Measurements from ENCODE around the gene C1GALT1.

DNA sequence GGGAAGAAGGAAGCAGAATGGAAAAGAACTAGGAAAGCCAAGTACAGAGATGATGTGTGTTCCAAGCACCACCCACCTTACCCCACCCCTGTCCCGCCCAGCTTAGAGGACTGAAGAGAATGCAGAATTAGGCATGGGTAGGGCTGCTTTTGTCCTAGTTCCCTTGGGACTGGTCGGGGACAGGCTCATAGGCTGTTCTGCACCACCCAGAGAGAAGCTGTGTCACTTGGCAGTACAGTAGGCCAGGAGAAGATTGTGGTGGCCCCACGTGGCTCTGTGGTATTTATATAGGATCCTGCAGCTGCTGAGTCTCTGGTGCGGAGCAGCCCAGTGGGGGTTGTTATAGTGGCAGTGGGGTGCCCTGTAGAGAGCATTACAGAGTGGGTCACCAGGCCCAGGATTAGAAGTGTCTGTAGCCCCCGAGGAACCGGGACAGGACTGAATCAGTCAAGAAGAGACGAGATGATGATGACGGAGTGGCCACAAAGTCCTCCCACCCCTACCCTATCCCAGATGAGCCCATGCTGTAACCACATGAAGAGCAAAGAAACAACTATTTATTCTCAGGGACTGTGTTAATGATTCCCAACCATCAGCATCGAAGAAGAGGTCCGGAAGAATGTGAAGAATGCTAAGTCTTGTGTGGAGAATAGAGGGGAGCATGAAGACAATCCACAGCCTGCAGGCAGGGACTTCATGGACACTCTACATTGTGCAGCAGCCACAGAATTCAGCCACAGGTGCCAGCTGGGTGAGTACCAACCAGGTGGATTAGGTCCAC lies 88.9 kb downstream of the C1GALT1 start:
- TF ChIP-seq CTCF (IDR thresholded peaks at IDR 0.05; ENCODE audit: poor library complexity) (no peak), EZH2 (IDR thresholded peaks at IDR 0.05; ENCODE audit: borderline replicate concordance) (no peak)

All from hepatocyte (in vitro differentiated cells).